Endodermal cell (in vitro differentiated cells): ENCODE data around the gene PEAR1. TPM values are rescaled to one million over a fixed set of nuclear protein-coding genes. Genes with fewer than 3 reads are reported as not detected.

ENCODE experiments used
- DNase-seq: peaks from one replicate; pipeline ENCODE4 v3.0.0-alpha.2; 2017
- H3K27ac ChIP-seq: 2 replicates; pipeline ENCODE4 v1.5.1; 2013; ENCODE audit warnings: mild to moderate bottlenecking, low read depth, low read length, moderate library complexity
- H3K27me3 ChIP-seq: 2 replicates; pipeline ENCODE4 v1.6.1; 2013; ENCODE audit warnings: mild to moderate bottlenecking, low read length, moderate library complexity; ENCODE audit not compliant: insufficient read depth, control insufficient read depth, poor library complexity, severe bottlenecking
- H3K36me3 ChIP-seq: 2 replicates; pipeline ENCODE4 v1.7.0; 2013; ENCODE audit warnings: mild to moderate bottlenecking, low read length, moderate library complexity; ENCODE audit not compliant: control insufficient read depth, insufficient read depth
- H3K4me1 ChIP-seq: one replicate; pipeline ENCODE4 v1.7.0; 2013; ENCODE audit warnings: low read length; ENCODE audit not compliant: control insufficient read depth, insufficient read depth
- H3K4me3 ChIP-seq: 2 replicates; pipeline ENCODE4 v1.5.1; 2013; ENCODE audit warnings: mild to moderate bottlenecking, low read length, moderate library complexity
- H3K9ac ChIP-seq: 2 replicates; pipeline ENCODE4 v1.6.1; 2013; ENCODE audit warnings: mild to moderate bottlenecking, low read length, moderate library complexity; ENCODE audit not compliant: poor library complexity, severe bottlenecking; ENCODE audit errors: extremely low read depth
- H3K9me3 ChIP-seq: 2 replicates; pipeline ENCODE4 v1.6.1; 2013; ENCODE audit warnings: mild to moderate bottlenecking, low read length, moderate library complexity; ENCODE audit not compliant: control insufficient read depth
- H3K27ac Mint-ChIP-seq: 2 replicates; pipeline ENCODE4 v1.8.0; 2020; ENCODE audit warnings: mixed read lengths
- H3K27me3 Mint-ChIP-seq: 2 replicates; pipeline ENCODE4 v1.8.0; 2021; ENCODE audit warnings: mild to moderate bottlenecking, mixed read lengths; ENCODE audit not compliant: insufficient read depth
- H3K36me3 Mint-ChIP-seq: 2 replicates; pipeline ENCODE4 v1.8.0; 2020; ENCODE audit warnings: low read depth, mixed read lengths
- H3K4me1 Mint-ChIP-seq: 2 replicates; pipeline ENCODE4 v1.8.0; 2020; ENCODE audit warnings: mixed read lengths
- H3K4me3 Mint-ChIP-seq: 2 replicates; pipeline ENCODE4 v1.8.0; 2020; ENCODE audit warnings: mild to moderate bottlenecking, moderate library complexity, mixed read lengths
- H3K9me3 Mint-ChIP-seq: 2 replicates; pipeline ENCODE4 v1.8.0; 2020; ENCODE audit warnings: mild to moderate bottlenecking, mixed read lengths
- WGBS, 2 experiments: methylation state at CpG; one replicate each; pipeline versions ENCODE4 v1.1.5 to v1.1.7; 2013; ENCODE audit warnings: missing lambda C conversion rate in 2 of 2, mixed read lengths in 1 of 2; ENCODE audit not compliant: insufficient coverage in 1 of 2, insufficient read length in 1 of 2; 5-methylcytosine and 5-hydroxymethylcytosine counted together
- total RNA-seq, 2 donors: library from RNA; stranded (reverse); fragmentation: NEBNext Ultra II Directional in 1 of 2; extraction: Animal tissue kit (Norgen Biotek cat#: 25700) in 1 of 2; gene quantifications; 2 replicates in 1 of 2; 3 replicates in 1 of 2; pipeline ENCODE4 v1.2.1, GENCODE V29; 2021
- TF ChIP-seq, protein P1 (sequence below): fragments of 200-600 bp; sonication (generic); conservative IDR thresholded peaks from 2 replicates; pipeline ENCODE4 v1.5.0; 2021; ENCODE audit warnings: antibody characterized with exemption, mild to moderate bottlenecking

PEAR1 gene
- total RNA-seq, 2 donors from 2014 or later = 0.29 to 0.53 TPM

GRCh38 chr1:156905176-156905575 is 11.7 kb downstream of the PEAR1 start:
- Mint-ChIP-seq H3K4me3 (no peak overlapping the region), H3K36me3 (no peaks in the 10 kb centered on the region), H3K27me3 (peaks cover 15% of the 10 kb centered on the region), H3K27ac (no peak overlapping the region), H3K9me3 (no peaks in the 10 kb centered on the region), H3K4me1 (no peaks in the 10 kb centered on the region)
- 87% methylated on average over 13 to 16 of the region's 16 CpGs for WGBS, 2 experiments
- H3K36me3 ChIP-seq = no peaks in the 10 kb centered on the region
- no peak overlapping the region for H3K9ac ChIP-seq
- no peaks in the 10 kb centered on the region for H3K27me3 ChIP-seq
- H3K9me3 ChIP-seq = no peaks in the 10 kb centered on the region
- no peak for DNase-seq
- no peak overlapping the region for H3K4me3 ChIP-seq
- TF ChIP-seq, protein P1, sequence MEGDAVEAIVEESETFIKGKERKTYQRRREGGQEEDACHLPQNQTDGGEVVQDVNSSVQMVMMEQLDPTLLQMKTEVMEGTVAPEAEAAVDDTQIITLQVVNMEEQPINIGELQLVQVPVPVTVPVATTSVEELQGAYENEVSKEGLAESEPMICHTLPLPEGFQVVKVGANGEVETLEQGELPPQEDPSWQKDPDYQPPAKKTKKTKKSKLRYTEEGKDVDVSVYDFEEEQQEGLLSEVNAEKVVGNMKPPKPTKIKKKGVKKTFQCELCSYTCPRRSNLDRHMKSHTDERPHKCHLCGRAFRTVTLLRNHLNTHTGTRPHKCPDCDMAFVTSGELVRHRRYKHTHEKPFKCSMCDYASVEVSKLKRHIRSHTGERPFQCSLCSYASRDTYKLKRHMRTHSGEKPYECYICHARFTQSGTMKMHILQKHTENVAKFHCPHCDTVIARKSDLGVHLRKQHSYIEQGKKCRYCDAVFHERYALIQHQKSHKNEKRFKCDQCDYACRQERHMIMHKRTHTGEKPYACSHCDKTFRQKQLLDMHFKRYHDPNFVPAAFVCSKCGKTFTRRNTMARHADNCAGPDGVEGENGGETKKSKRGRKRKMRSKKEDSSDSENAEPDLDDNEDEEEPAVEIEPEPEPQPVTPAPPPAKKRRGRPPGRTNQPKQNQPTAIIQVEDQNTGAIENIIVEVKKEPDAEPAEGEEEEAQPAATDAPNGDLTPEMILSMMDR = no peak
- H3K4me1 ChIP-seq = no peaks in the 10 kb centered on the region
- H3K27ac ChIP-seq = no peak overlapping the region

- H3K36me3 Mint-ChIP-seq = no peaks in the 10 kb centered on the region
- H3K27ac Mint-ChIP-seq = no peak overlapping the region
- no peaks in the 10 kb centered on the region for H3K9me3 ChIP-seq
- 74 to 92% methylated on average over 4 of the region's 4 CpGs for WGBS, 2 experiments
- H3K36me3 ChIP-seq = no peaks in the 10 kb centered on the region
- H3K27me3 Mint-ChIP-seq = peaks cover 20% of the 10 kb centered on the region
- H3K9me3 Mint-ChIP-seq = no peaks in the 10 kb centered on the region
- H3K4me1 Mint-ChIP-seq = no peaks in the 10 kb centered on the region
- no peaks in the 10 kb centered on the region for H3K4me1 ChIP-seq
- H3K9ac ChIP-seq = no peak overlapping the region
- no peak overlapping the region for H3K27ac ChIP-seq
- no peak overlapping the region for H3K4me3 Mint-ChIP-seq
- TF ChIP-seq, protein P1 = no peak
- DNase-seq = no peak
- no peak overlapping the region for H3K4me3 ChIP-seq
- H3K27me3 ChIP-seq = no peaks in the 10 kb centered on the region
Observed at GRCh38 chr1:156905651-156906050, 12.1 kb downstream of the PEAR1 start.

- Histone ChIP-seq H3K4me1 (no peaks in the 10 kb centered on the region), H3K9me3 (no peaks in the 10 kb centered on the region), H3K27ac (no peak overlapping the region), H3K27me3 (no peaks in the 10 kb centered on the region), H3K9ac (no peak overlapping the region), H3K36me3 (no peaks in the 10 kb centered on the region), H3K4me3 (no peak overlapping the region)
- Mint-ChIP-seq H3K9me3 (no peaks in the 10 kb centered on the region), H3K27ac (no peak overlapping the region), H3K27me3 (peaks cover 26% of the 10 kb centered on the region), H3K36me3 (no peaks in the 10 kb centered on the region), H3K4me1 (no peaks in the 10 kb centered on the region), H3K4me3 (no peak overlapping the region)
- 90 to 97% methylated on average over 12 to 16 of the region's 16 CpGs for WGBS, 2 experiments
- no peak for DNase-seq
- TF ChIP-seq, protein P1 = no peak
Observed at GRCh38 chr1:156906206-156906906, 12.8 kb downstream of the PEAR1 start.
